GM12891 (cell line): Measurements from ENCODE around the gene CHMP4A.
A peak's percentile ranks its signal among the peaks of the same experiment; 100 is the strongest.

ENCODE experiments used
- DNase-seq: peaks from one replicate; pipeline ENCODE4 v3.0.0; 2011; ENCODE audit warnings: low spot score; ENCODE audit not compliant: insufficient read length
- FAIRE-seq: peaks from 2 replicates; lab custom pipeline; 2011; peaks lifted over from hg19 to GRCh38; lab: Jason Lieb, UNC
- PAX5 ChIP-seq: IDR thresholded peaks from 2 replicates; pipeline ENCODE4 v1.6.1; 2011; ENCODE audit warnings: low read length, moderate library complexity, mild to moderate bottlenecking; ENCODE audit not compliant: insufficient read depth, severe bottlenecking
- POLR2A ChIP-seq: IDR thresholded peaks from 2 replicates; pipeline ENCODE4 v1.6.1; 2011; ENCODE audit warnings: low read depth, low read length, control low read depth
- POLR2AphosphoS5 ChIP-seq: IDR thresholded peaks from 2 replicates; pipeline ENCODE4 v1.6.1; 2011; ENCODE audit warnings: low read depth, low read length, control low read depth
- POU2F2 ChIP-seq: IDR thresholded peaks from 2 replicates; pipeline ENCODE4 v1.6.1; 2011; ENCODE audit warnings: low read depth, mild to moderate bottlenecking, control low read depth, low read length, moderate library complexity
- SPI1 ChIP-seq: IDR thresholded peaks from 2 replicates; pipeline ENCODE4 v1.6.1; 2011; ENCODE audit warnings: low read depth, low read length, control low read depth
- TAF1 ChIP-seq: IDR thresholded peaks from 2 replicates; pipeline ENCODE4 v1.6.1; 2011; ENCODE audit warnings: low read depth, low read length, control low read depth

Gene CHMP4A

GRCh38 chr14:24181371-24182077 lies 31.8 kb downstream of the CHMP4A start:
- FAIRE-seq (no peak), DNase-seq (no peak)
- peak; percentile 47; the same call in 1 of the 2 replicates for TF ChIP-seq POLR2A
- no peak for TF ChIP-seq SPI1

- no peak for DNase-seq
- no peak for FAIRE-seq
These were observed 33.1 kb downstream of the CHMP4A start for GRCh38 chr14:24179961-24180796.

GRCh38 chr14:24179294-24179960 lies 33.9 kb downstream of the CHMP4A start:
- no peak for TF ChIP-seq PAX5
- TF ChIP-seq POLR2A: peak; percentile 55
- TF ChIP-seq POLR2AphosphoS5: peak; percentile 32
- DNase-seq: no peak
- peak; percentile 48 for FAIRE-seq

More at GRCh38 chr14:24179961-24180796, 33.1 kb downstream of the CHMP4A start:
- TF ChIP-seq PAX5 (no peak), POLR2A (no peak), SPI1 (no peak), POLR2AphosphoS5 (no peak), TAF1 (no peak), POU2F2 (0 out of 2 replicates have a peak, but pooled peaks have one; percentile 25)

- FAIRE-seq (no peak), DNase-seq (no peak)
- TF ChIP-seq POLR2A (peak; percentile 15; the same call in 1 of the 2 replicates), PAX5 (no peak)
These were observed 34.7 kb downstream of the CHMP4A start for GRCh38 chr14:24178399-24179178.

GRCh38 chr14:24177891-24178290 lies 35.4 kb downstream of the CHMP4A start:
- TF ChIP-seq POU2F2 (peak; percentile 16; the same call in 1 of the 2 replicates), TAF1 (no peak)
- FAIRE-seq (no peak), DNase-seq (no peak)

GRCh38 chr14:24177041-24177825 lies 36.1 kb downstream of the CHMP4A start:
- DNase-seq: no peak
- TF ChIP-seq POU2F2 (no peak), PAX5 (no peak), TAF1 (no peak), POLR2A (peak; percentile 64; the same call in 1 of the 2 replicates), SPI1 (no peak), POLR2AphosphoS5 (peak; percentile 62)
- FAIRE-seq: no peak

GRCh38 chr14:24176599-24176998 lies 36.7 kb downstream of the CHMP4A start:
- FAIRE-seq (no peak), DNase-seq (no peak)
- peak; percentile 44; the same call in 1 of the 2 replicates for TF ChIP-seq POLR2AphosphoS5
- no peak for TF ChIP-seq SPI1

GRCh38 chr14:24172871-24173281 lies 40.4 kb downstream of the CHMP4A start:
- DNase-seq (no peak), FAIRE-seq (peak; percentile 20)
- no peak; the same call in 1 of the 2 replicates for TF ChIP-seq POU2F2
- no peak; the same call in 1 of the 2 replicates for TF ChIP-seq POLR2AphosphoS5
- TF ChIP-seq POLR2A: 0 out of 2 replicates have a peak, but pooled peaks have one; percentile 28
- no peak for TF ChIP-seq TAF1
- no peak for TF ChIP-seq PAX5
- no peak for TF ChIP-seq SPI1

- DNase-seq (no peak), FAIRE-seq (peak; percentile 57)
- no peak for TF ChIP-seq TAF1
- TF ChIP-seq POLR2AphosphoS5: no peak; the same call in 1 of the 2 replicates
- no peak for TF ChIP-seq POLR2A
- no peak for TF ChIP-seq PAX5
- TF ChIP-seq POU2F2: no peak
These were observed 40.9 kb downstream of the CHMP4A start for GRCh38 chr14:24172261-24172860.
